Hepatic stellate cell (primary cell): ENCODE results near the gene IZUMO4.
A peak's percentile ranks its signal among the peaks of the same experiment; 100 is the strongest.

Source experiments
- DNase-seq: peaks from one replicate; pipeline ENCODE4 v3.0.0; 2011; ENCODE audit warnings: low spot score

The IZUMO4 gene

GRCh38 chr19:2058570-2059421 lies 37.9 kb upstream of the IZUMO4 start:
- no peak for DNase-seq

DNA sequence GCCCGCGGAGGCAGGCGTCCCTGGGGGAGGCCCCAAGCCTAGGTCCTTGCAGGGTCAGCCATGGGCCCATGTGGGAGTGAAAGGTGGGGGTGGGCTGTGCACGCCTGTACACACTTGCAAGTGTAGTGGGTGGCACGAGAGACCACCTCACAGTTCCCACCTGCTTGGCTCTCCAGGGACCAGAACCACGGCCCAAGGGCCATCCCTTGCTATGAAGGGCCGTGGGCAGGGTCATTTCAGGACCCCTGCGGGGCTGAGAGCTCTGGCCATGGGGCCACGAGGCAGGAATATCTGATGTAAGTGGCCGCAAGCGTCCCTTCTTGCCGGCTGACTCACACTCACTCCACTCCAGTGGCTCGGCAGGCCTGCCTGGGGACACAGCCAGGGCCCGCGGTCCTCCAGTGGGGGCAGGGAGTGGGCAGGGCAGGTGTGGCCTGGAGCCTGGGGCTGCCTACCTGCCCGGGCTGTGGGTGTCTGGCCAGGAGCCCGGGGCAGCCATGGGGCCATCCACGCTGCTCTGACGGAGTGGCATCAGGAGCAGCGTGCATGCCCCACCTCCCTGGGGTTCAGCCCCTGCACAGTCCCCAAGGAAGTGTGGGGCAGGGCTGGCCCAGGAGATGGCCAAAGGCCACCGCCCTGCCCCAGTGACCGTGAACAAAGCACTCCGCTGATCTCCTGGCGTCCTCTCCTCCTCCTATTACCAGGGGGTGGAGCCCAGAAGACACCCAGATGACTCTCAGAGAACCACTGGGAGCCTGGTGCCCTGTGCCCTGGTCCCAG lies 37.1 kb upstream of the IZUMO4 start:
- peak; percentile 79 for DNase-seq

GRCh38 chr19:2060884-2061494 lies 35.7 kb upstream of the IZUMO4 start:
- peak; percentile 84 for DNase-seq

GRCh38 chr19:2061495-2062388 lies 35.0 kb upstream of the IZUMO4 start:
- DNase-seq, result peak; percentile 99

DNA sequence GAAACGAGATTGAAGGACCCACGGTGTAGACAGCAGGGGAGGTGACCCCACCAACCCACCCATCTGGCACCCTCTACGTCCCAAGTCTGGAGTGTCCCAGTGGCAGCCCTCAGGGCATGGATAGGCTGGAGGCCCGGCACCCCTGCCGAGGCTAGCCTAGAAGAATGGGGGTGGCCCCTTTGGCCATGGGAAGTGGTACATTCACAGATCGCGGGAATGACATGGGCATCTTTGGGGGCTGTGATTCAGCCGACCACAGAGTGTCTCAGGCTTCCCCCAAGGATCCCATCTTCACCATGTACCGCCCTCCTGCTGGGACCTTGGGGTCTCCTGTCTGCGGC lies 34.4 kb upstream of the IZUMO4 start:
- DNase-seq, result no peak

GRCh38 chr19:2062770-2063169 lies 33.9 kb upstream of the IZUMO4 start:
- no peak for DNase-seq

DNA sequence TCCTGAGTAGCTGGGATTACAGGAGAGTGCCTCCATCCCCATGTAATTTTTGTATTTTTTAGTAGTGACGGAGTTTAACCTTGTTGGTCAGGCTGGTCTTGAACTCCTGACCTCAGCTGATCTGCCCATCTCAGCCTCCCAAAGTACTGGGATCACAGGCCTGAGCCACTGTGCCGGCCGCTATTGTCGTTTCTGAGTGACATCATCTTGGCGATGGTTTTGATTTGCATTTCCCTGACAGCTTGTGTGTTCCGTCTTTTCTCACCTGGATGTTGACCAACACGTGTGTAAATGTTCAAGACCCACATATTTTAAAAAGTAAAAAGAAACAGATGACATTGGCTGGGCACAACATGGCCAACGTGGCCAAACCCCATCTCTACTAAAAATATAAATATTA lies 32.9 kb upstream of the IZUMO4 start:
- no peak for DNase-seq

GRCh38 chr19:2064395-2064787 lies 32.3 kb upstream of the IZUMO4 start:
- no peak for DNase-seq

DNA sequence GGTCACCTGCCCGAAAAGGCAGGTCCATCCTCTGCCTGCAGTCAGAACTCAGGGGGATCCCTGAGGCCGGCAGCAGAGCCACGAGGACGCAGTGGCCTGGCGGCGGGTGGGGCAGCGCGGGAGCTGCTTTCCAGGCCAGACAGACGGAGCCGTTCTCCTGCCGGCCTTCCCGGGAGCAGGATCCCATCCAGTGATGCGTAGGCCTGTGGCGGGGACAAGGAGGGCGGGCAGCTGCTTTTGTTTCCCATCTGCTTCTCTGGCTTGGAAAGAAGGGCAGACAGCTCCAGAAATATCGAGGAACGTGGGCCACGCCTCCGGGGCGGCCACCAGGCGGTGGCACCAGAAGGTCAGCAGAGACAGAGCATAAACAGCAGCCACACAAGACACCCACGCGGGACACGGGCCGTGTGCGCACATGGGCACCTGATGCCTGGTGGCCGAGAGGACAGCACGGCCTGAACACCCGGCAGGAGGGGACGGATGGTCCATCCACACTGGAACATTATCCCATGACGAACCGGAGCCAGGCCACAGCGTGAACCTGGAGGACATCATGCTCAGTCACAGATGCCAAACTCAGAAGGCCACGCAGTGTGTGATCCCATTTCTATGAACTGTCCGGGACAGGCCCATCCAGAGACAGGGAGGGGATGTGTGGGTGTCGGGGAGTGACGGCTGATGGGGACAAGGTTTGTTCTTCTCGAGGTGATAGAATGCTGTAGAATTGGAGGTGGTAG lies 31.8 kb upstream of the IZUMO4 start:
- DNase-seq, result no peak

DNA sequence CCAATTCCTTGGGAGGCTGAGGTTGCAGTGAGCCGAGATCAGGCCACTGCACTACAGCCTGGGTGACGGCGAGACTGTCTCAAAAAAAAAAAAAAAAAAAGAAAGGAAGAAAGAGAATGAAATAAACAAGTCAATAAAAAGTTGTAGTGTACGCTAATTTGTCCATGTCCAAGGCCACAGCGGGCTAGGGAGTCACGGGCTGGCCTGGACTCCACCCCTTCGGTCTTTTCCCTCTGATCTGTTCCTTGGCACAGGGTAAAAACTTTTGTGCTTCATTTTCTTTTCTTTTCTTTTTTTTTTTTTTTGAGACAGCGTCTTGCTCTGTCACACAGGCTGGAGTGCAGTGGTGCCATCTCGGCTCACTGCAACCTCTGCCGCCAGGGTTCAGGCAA lies 26.3 kb upstream of the IZUMO4 start:
- no peak for DNase-seq

GRCh38 chr19:2070986-2071673 lies 25.6 kb upstream of the IZUMO4 start:
- no peak for DNase-seq

DNA sequence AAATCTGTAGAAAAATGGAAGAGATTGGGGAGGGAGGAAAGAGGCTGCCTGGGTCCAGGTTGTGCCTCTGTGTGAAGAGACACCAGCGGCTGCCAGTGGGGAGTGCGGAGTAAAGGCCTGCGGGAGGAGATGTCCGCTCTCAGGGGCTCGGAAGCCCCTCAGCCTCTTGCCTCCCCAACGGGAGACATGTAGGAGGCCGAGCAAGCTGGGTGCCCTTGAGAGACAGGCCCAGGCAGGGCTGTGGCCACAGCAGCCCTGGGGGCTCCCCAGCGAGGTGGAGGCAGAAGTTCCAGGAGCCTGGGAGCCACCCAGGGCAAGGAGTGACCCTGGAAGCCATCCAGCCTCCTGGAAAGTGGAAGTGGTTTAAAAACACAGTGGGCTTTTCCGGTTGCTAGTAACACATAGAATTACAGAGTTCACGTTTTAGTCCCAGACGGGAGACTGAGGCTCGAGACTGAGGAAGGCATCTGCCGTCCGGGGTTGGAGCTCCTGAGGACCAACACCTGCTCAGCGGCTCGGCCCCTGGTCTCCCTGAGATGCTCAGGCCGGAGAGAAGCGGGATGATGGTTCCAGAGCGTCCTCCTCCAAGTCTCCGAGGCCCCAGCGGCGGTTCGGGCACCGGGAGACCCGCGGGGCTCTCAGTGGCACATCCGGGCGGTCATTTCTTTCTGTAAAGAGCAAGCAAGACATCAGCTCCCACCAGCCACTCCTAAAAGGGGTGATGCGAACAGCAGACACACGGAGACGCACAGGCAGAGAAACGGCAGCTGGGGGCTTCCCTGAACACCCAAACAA lies 23.8 kb upstream of the IZUMO4 start:
- DNase-seq, result no peak

- DNase-seq, result no peak
Measured at GRCh38 chr19:2076526-2076944, 20.2 kb upstream of the IZUMO4 start.

DNA sequence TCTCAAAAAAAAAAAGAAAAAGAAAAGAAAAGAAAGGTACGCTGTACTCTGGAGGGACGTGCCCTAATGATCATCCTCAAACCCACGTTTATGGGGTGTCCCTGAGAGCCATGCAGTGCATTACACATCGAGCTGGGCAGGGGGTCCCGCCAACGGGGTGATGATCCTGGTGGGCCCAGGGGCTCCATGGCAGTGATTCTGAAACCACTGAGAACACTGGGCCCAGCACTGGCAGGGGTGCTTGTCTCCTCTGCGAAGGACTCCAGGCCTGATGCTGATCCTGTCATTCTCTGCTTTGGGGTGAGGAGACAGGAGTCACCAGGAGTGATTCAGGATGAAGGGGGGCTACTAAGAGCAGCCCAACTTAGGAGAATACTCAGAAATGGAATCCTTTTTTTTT lies 19.3 kb upstream of the IZUMO4 start:
- DNase-seq, result no peak

DNA sequence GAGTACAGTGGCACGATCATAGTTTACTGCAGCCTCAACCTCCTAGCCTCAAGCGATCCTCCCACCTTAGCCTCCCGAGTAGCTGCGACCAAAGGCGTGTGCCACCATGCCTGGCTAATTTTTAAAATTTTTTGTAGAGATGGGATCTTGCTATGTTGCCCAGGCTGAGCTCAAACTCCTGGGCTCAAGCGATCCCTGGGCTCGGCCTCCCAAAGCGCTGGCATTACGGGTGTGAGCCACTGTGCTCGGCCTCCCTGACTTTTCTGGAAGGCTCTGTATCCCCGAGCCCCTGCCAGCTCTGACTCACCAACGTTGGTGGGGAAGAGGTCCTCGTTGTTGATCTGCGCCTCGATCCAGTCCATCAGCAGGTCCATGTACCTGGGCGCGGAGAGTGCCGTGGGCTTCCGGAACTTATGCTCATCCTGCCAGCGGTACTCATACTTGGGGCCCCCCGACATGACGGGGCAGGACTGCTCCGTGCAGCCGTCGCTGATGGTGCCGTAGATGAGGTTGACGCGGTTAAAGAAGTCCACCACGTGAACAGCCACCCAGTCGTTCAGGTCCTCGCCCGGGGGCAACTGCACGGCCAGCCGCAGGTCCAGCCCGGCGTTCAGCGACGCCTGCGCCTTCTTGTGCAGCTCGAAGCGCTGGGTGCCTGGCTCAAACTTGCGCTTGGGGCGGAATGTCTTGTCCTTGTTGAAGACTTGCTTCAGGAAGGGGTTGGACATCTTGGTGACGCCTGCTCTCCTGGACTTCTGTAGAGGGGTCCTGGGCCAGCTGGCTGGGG lies 18.7 kb upstream of the IZUMO4 start:
- no peak for DNase-seq

DNA sequence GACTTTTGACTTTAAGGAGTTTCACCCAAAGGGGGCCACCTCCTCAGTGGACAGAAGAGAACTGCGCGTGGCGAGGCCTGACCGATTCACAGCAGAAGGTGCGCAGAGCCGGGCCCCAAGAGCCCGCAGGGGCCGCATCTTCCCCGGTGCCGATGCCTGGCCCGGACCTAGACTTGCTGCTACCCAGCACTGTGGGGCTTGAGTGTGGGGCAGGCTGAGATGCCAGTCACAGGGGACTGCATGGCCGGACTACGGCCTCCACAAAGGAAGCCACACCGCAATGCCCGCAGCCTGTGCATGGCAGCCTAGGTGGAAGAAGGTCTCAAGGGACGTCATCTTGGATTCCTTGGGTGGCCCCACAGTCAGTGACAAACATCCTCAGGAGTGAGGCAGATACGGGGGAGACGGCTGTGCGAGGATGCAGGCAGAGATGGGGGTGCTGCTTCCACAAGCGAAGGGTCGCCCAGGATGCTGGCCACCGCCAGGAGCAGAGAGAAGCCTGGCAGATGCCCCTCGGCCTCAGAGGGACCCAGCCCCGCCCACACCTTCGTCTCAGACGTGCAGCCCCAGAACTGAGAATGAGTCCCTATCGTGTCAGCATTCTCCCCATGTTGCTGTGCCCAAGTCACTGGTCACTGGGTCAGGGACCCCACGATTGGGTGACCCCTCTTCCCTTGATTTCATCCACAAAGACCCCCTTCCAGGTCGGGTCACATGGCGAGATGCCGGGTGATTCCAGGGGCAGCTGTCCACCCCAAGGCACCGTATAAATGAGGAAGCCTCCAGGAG lies 17.4 kb upstream of the IZUMO4 start:
- no peak for DNase-seq

DNA sequence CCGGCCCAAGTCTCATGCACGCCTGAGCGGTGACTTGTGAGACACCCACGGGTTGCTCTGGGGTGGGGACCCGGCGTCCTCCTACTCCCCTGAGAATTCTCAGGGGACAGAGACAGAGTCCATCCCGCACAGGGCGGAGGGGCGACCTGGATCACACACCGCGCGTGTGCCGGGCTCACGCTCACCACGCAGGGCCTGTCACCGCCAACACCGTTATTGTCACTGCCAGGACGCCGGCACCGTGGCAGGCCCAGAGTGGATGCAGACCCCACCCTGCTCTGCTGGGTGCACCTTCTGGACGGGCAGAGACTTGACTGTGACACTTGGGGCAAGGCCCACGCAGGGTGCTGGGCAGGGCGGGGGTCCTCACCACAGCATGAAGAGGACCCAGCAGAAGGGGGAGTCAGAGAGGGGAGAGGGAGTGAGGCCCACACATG lies 16.8 kb upstream of the IZUMO4 start:
- DNase-seq, result no peak

DNA sequence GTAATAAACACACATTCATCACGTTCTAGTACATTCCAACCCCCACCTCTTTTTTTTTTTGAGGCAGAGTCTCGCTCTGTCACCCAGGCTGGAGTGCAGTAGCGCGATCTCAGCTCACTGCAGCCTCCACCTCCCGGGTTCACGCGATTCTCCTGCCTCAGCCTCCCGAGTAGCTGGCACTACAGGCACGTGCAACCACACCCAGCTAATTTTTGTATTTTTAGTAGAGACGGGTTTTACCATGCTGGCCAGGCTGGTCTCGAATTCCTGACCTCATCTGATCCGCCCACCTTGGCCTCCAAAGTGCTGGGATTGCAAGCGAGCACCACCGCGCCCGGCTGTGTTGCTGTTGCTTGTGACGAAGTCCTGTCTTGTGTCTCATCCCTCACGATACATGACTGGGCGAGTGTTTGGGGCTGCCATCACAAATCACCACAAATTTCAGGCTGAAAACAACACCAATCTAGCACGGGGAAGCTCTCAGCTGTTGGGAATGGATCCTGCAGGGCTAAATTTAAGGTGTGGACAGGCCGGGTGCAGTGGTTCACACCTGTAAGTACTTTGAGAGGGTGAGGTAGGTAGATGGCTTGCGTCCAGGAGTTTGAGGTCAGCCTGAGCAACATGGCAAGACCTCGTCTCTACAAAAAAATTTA lies 16.3 kb upstream of the IZUMO4 start:
- no peak for DNase-seq
